GM18511 (cell line): ENCODE measurements around the gene ATG7.
"Not testable (repeated sequence)": the region's sequence is repeated elsewhere in the genome, so short reads cannot be mapped to it uniquely, and the experiment has no call there.

ENCODE experiments used
- ATAC-seq: cut with Tn5 transposase; IDR thresholded peaks from one replicate; pipeline ENCODE4 v1.9.1; 2021; ENCODE audit warnings: mild to moderate bottlenecking, moderate library complexity; ENCODE audit not compliant: unreplicated experiment

ATG7 gene

DNA sequence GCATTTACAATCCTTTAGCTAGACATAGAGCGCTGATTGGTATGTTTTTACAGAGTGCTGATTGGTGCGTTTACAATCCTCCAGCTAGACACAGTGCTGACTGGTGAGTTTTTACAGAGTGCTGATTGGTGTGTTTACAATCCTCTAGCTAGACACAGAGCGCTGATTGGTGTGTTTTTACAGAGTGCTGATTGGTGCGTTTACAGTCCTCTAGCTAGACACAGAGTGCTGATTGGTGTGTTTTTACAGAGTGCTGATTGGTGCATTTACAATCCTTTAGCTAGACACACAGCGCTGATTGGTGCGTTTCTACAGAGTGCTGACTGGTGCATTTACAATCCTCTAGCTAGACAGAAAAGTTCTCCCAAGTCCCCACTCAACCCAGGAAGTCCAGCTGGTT lies 76.7 kb downstream of the ATG7 start:
- not testable (repeated sequence) for ATAC-seq

DNA sequence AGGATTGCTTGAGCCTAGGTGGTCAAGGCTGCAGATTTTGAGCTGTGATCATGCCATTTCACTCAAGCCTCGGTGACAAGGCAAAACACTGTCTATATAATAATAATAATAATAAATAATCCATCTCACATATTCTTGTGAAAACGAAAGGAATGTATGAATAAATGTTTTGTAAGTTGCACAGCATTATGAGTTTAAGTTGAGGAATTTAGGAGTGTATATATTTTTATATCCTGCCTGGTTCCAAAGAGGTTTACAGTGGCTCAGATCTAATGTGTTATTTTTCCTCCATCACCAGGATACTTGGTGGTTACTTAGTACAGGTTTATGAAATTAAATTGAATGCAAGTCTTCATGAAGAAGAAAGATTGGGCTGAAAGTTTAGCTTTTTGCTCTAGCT lies 77.2 kb downstream of the ATG7 start:
- no peak for ATAC-seq

DNA sequence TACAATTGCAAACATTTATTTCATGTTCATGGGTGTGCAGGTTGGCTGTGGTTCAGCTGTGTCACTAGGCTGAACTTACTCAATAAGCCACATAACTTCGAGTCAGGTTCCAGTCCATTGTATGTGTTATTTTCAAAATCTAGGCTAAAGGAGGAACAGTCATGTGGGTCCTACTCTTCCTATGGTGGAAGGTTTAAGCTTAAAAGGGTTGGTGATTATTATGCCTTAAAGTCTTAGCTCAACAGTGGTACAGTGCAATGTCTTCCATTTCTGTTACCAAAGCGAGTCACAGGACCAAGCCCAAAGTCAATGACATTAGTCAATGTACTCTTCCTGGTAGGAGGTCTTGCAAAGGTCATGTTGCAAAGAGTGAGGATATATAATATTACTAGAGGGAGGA lies 78.2 kb downstream of the ATG7 start:
- no peak for ATAC-seq

DNA sequence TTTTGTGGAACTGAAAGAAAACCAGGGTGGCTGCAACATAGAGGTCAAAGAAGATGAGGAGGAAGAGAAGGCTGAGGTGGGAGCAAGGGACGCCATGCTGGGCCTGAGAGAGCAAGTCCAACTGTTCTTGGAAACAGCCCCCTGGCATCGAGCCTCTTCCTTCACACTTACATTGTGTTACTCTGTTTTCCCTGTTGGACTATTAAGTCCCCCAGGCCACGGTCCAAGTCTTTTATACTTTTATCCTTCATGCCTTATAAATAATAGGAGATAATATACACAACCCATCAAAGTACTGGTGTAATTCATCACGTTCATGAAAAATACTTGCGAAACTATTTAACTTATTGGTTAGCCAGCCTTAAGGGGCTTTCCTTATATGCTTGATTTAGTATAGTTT lies 79.3 kb downstream of the ATG7 start:
- ATAC-seq, result no peak

DNA sequence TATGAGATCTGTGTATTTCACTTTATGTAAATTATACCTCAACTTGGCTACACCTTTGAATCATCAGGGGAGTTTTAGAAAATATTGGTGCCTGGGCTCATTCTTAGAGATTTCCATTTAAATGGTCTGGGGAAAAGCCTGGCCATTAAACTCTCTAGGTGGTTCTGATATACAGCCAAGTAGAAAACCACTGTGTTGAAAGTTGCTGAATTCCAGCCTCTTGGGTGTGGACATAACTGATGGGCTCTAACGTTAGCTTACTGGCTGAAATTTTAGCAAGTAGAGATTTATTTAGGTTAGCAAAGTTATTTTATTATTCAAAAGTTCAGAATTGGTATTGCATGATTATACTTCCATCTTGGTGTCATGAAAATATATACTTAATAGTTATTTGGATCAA lies 84.1 kb downstream of the ATG7 start:
- no peak for ATAC-seq

DNA sequence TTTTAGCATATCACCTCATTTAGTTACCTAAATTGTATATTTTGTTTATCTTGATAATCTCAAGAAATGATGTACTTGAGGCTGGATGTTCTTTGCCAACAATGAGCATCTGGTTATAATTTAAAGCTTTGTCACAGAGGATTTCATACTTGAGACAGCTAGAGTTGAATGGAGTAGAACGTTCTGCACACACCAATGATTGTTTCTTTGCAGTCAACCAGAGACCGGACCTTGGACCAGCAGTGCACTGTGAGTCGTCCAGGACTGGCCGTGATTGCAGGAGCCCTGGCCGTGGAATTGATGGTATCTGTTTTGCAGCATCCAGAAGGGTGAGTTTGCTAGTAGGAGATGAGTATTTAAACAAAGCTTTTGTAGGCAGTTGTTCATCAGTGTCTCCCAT lies 90.4 kb downstream of the ATG7 start:
- no peak for ATAC-seq

DNA sequence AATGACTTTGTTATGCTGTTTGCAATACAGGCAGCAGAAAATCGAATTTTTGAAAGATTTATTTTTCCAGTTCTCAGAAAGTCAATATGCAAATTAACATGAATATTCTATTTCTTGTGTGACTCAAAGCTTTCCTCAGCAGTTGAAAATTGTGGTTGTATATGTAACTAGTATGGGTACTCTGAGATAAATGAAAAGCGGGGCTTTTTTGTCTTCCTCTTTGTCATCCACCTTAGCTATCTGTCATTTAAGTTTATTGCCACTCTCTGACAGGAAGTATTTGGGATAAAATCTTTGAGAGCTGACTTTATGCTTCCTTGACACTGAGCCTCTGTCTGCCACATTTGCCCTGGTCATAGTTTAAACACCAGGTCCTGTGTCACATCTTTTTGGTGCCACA lies 91.5 kb downstream of the ATG7 start:
- no peak for ATAC-seq

DNA sequence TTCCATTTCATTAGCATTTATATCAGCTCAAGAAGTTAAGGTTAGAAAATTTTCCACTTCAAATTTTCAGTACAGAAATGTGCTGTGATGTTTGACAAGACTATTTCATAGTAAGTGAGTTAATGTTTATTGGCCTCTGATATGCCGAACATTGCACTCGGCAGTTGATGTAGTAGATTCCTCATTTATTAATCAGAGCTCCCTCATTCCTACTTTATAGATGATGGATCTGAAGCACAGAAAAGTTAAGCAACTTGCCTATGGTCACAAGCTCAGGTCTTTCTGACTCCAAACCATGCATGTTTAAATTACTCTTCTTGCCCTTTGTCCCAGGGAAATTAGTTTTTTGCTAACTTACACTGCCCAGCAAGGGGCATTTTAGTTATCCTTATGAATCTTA lies 92.0 kb downstream of the ATG7 start:
- no peak for ATAC-seq

DNA sequence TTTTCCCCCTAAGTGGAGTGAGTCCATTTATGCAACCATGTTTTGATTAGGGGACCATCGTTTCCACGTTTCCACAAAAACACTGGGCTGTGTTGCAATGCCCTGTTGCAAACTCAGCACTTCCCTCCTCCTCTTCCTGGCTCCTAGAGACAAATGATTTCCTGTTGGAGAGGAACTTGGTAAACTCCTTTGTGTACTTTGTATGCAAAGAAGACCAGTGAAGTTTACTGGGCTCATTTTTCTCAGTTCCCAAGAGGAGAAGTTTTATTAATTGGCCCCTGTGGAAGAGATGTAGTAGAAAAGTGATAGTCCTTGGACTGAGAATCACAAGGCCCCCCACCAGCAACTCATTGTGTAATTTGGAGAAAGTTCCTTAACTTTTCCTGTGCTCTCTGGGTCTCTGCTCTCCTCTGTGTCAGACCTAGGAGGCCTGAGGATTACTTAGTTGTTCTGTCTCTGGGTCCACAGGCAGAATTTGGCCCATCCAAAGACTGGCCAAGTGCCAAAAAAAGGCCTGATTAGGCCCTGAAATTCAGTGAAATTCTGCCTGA lies 95.0 kb downstream of the ATG7 start:
- ATAC-seq, result no peak

DNA sequence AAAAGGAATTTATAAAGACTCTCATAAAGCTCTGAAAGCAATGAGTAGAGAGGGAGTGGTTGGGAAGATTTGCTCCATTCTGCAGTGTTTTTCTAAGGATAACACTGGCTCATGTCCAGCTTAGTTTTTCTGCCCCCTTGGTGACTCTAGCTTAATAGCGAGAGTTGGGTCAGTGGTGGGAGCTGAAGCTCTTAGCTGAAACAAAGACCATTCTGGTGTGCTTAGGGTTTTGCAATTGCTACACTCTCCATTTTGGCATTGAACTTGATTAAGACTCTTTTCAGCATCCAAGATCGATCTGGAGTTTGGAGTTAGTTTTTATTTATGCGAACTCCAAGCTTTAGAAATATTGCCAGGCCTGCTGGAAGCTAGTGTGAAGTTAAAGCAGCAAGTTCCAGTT lies 98.0 kb downstream of the ATG7 start:
- ATAC-seq, result no peak

DNA sequence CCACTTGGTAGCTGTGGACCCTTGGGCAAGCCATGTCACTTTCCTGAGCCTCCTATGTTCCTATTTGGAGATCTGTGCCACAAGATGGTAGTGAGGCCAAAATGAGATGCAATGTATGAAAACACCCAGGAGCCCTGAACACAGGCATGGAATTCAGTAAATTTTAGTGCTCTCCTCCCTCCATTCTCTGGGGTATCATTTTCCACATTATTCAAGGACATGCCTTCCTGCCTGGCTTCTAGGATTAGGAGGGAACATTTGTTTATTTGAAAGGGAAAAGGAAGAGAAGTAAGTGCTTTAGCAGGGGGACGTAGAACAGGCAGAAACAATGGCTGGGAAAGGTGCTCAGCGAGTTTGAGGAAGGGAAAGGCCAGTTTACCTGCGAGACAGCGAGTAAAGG lies 98.8 kb downstream of the ATG7 start:
- no peak for ATAC-seq

DNA sequence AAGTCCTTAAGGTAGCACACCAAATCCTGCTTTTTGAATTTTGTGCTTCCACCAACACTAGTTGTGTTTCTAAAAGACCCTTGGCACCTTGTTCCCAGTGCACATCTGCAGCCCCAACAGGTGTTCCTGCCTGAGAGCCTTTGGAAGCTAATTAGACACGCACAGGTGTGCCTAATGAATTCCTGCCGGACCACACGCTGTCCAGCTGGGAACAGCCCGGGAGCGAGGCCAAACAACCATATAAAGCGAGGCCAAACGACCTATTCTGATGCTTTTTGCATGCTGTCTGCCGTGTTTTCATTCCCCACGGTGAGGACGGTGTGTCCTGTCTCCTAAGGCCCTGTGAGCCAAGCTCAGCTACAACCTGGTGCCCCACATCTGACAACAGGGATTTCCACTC lies 99.5 kb downstream of the ATG7 start:
- ATAC-seq, result no peak

DNA sequence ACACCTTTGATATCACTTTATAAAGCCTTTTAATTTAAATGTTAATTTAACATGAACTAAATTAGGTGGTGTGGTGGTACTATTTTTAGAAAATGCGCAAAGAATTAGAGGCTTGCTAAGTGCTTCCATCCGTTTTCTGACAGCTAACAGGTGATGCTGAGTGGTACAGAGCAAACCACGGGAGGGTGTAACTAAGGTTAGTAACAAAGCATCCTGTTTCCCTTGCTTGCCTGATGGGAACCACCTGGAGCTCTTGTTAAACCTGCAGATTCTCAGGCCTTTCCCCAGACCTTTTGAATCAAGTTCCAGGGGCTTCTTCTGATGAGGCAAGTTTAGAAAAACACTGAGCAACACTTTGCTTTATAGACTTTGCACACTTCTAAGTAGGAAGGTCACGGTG lies 101.0 kb downstream of the ATG7 start:
- no peak for ATAC-seq

DNA sequence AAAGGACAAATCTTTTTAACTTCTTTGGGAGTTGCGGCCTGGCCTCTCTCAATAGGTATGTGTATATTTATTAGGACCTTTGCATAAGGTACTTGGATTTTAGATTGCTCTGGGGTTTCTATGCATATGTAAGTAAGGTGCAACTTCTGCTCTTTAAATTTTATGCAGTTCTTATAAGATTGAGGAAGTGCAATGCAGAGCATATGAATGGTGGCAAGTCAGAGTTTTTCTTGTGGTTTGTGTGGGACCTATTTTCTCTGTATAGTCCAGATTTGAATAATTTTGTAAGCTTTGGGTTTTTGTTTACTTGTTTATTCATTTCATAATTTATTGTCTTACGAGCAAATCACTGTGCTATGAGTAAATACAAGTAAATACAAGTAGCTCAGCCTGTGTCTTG lies 101.5 kb downstream of the ATG7 start:
- no peak for ATAC-seq

DNA sequence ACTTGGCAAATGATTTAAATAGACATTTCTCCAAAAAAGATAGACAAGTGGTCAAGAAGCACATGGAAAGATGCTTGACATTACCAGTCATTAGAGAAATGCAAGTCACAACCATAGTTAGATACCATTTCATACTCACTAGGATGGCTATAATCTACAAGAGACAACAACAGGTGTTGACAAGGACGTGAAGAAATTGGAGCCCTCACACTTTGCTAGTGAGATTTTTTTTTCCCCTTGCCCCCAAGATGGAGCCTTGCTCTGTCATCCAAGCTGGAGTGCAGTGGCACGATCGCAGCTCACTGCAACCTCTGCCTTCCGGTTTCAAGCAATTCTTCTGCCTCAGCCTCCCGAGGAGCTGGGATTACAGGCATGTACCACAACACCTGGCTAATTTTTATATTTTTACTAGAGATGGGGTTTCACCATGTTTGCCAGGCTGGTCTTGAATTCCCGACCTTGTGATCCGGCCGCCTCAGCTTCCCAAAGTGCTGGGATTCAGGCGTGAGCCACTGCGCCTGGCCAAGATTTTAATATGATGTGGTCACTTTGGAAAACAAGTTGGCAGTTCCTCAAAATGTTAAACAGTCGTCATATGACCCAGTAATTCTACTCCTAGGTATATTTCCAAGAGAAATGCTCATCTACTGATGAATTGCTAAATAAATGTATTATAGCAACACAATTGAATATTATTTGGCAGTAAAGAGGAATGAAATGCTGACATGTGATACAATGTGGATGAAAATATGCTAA lies 103.3 kb downstream of the ATG7 start:
- ATAC-seq, result no peak

DNA sequence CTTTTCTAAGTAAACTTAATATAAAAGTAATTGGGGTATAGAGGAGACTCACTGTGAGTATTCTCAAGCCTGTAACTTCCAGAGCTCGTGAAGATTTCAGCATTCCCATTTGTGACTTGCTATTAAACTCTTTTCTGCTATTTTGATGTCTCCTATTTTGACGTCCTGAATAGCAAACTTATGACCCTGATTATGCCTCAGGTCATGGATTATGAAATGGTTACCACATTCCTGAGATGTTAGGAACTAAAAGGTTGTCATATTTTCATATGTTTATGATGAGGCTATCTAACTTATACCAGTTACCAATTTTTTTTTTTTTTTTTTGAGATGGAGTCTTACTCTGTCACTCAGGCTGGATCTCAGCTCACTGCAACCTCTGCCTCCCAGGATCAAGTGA lies 105.5 kb downstream of the ATG7 start:
- no peak for ATAC-seq

DNA sequence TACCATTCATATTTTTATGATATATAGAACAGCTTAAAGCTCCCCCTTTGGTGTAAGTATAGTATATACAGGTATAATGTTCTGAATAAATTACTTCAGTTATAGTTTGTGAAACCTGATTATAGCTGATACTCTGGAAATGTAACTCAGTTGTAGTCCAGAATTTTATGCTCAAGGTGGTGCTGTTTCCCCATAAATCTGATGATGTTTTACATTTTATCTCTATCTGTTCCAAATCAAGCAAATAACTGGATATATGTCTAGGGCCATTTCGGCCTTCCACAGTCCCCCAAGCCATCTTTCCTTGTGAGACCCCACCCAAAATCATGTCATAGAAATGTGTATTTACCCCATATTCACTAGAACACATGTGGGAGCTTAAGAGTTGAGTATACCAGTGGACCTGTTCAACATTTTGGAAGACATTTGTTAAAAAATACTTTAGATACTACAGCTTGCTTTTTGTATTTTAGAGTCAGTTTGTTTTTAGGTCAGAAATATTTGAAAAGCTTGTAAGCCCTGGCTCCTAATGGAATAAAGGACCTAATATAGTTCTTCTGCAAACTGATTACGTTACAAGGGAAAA lies 107.1 kb downstream of the ATG7 start:
- no peak for ATAC-seq

DNA sequence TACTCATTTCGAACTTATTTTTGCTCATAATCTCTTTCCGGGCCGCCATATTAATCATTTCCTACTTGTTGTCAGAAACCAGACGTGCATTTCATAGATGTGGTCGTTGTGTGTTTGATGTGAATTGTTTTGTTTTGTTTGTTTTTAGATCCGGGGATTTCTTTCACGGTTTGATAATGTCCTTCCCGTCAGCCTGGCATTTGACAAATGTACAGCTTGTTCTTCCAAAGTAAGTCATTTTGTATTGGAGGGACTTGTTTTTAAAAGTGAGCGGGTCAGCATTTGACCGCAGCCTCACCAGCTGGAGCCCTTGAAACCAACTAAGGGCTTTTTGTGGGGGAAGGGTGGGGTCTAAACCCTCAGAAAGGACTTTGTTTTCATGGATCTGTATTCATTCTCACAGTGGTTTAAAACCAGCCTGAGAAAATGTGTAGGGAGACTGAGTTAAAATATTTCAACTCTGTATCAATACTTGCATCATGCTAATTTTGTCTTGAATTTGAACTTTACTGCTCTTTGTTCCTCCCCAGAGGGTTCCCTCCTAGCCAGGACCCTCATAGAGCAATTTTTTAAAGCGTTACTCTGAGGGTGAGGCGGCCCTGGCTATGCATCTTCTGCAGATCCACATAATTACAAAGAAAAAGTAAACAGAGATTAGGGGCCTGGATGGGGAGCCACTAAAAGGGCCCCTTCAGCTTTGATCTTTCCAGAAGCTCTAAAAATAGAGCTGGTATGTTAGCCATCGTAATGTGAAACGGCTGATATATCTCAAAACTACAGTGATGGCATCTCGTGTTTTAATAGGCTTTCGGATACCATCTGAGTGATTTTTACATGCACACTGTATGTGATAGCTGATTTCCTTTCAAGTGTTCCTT lies 107.9 kb downstream of the ATG7 start:
- ATAC-seq, result no peak

DNA sequence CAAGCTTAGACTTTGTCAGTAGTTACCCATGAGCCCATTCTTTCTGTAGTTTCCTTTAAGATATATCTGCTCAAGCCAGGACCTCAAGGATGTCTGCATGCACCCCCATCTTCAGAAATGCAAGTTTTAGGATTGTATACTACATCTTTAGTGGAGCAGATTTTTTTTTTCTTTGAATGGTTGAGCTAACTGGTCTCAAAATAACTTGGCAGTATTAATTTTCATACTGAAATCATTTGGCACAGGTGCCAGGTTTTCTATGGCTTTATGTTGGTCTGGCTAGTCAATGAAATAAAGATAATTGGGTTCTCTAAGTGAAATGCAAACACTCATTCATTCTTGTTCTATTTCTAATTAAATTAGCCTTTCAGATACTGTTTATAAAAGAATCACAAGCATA lies 108.9 kb downstream of the ATG7 start:
- no peak for ATAC-seq

DNA sequence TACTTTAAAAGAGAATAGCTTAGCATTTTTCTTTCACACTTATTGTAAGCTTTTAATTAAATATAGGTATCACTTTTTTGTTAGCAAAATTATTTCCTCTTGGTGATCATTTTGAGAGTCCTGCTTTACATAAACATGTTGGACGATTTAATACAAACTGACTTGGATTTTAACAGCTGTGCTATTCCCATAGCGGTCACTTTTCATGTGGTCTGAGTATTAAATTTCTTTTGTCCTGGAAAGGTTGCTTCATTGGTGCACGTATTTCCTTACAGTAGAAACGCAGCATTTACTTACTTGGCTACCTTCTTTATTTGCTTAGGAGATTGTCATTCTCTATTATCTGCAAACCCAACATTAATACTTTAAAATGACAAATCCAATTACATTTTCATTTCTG lies 109.4 kb downstream of the ATG7 start:
- ATAC-seq, result no peak

DNA sequence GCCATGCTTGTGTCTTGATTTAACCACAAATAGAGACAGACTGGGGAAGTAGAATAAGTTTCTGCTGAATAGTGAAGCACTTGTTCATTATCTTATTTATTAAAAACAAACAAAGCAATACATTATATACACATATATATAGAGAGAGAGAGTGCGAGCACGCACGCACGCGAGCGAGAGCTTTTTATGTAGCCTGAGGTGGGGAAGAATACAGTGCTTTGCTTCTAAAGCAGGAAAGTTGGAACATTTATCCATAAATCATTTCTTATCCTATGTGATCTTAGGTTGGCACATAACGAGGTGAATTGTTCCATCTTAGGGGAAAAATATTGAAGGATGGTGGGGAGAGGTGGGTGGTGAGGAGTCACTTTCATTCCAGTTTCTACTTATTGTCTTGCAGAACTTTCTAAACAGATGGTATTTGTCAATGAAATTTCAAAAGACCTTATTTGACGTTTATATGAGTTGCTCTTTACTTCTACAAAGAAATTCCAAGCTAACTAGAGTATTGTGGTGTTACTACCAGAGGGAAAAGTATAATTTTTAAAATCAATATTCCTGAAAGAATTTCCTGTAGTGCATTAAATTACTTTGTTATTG lies 110.0 kb downstream of the ATG7 start:
- ATAC-seq, result no peak
